ENCODE results near the gene PRPS2. TPM values are rescaled to one million over a fixed set of nuclear protein-coding genes. Genes with fewer than 3 reads are reported as not detected.
A peak's percentile ranks its signal among the peaks of the same experiment; 100 is the strongest.

PRPS2 gene
- total RNA-seq, 1 donor from 2014 or later = 11.8 TPM

DNA sequence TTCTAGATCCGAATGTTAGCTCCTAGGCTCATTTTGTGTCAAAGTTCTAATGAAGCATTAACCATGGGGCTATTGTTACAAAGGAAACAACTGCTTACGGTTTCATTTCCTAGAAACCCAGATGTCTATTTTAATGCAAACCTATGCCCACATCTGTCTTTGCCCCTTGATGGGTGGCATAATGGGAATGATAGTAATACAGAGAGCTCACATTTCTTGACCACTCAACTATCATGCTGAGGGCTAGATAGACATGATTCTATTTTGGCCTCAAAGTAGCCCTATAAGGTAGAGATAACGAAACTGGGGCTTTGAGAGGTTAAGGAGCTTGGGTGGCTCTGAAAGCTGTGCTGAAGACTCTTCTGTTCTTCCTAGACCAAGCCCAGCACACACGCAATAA, 77.5 kb downstream of the PRPS2 start:
- H3K36me3 ChIP-seq (ENCODE audit: insufficient read depth, low read length) = no peaks in the 10 kb centered on the region
- H2AFZ ChIP-seq (ENCODE audit: low read depth, low read length) = no peak overlapping the region
- H3K4me1 Mint-ChIP-seq (ENCODE audit: low read depth, unreplicated experiment) = no peaks in the 10 kb centered on the region
- H3K9me3 Mint-ChIP-seq (ENCODE audit: unreplicated experiment) = no peaks in the 10 kb centered on the region
- H3K36me3 Mint-ChIP-seq (ENCODE audit: low read depth, unreplicated experiment) = no peaks in the 10 kb centered on the region
- no peak overlapping the region for H3K4me3 Mint-ChIP-seq (ENCODE audit: unreplicated experiment)
- H3K27me3 Mint-ChIP-seq (ENCODE audit: low read depth, unreplicated experiment) = peaks cover 2% of the 10 kb centered on the region
- no peak overlapping the region for H3K4me3 ChIP-seq (ENCODE audit: insufficient read depth, low read depth, low read length)
- H3K9me3 ChIP-seq (ENCODE audit: insufficient read depth, low read depth, low read length) = no peaks in the 10 kb centered on the region
- DNase-seq (ENCODE audit: low read depth) (no peak), FAIRE-seq (peak; percentile 97)
- TF ChIP-seq EZH2 (IDR thresholded peaks at IDR 0.05; ENCODE audit: insufficient read depth, low read length) = no peak
- TF ChIP-seq, protein P1, sequence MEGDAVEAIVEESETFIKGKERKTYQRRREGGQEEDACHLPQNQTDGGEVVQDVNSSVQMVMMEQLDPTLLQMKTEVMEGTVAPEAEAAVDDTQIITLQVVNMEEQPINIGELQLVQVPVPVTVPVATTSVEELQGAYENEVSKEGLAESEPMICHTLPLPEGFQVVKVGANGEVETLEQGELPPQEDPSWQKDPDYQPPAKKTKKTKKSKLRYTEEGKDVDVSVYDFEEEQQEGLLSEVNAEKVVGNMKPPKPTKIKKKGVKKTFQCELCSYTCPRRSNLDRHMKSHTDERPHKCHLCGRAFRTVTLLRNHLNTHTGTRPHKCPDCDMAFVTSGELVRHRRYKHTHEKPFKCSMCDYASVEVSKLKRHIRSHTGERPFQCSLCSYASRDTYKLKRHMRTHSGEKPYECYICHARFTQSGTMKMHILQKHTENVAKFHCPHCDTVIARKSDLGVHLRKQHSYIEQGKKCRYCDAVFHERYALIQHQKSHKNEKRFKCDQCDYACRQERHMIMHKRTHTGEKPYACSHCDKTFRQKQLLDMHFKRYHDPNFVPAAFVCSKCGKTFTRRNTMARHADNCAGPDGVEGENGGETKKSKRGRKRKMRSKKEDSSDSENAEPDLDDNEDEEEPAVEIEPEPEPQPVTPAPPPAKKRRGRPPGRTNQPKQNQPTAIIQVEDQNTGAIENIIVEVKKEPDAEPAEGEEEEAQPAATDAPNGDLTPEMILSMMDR (IDR thresholded peaks at IDR 0.05; ENCODE audit: insufficient read depth, low read depth, low read length) = no peak
- H3K27ac Mint-ChIP-seq (ENCODE audit: unreplicated experiment) = no peak overlapping the region
- H3K4me1 ChIP-seq (ENCODE audit: insufficient read depth, low read length) = no peaks in the 10 kb centered on the region
- H3K27me3 ChIP-seq (ENCODE audit: insufficient read depth, low read length) = no peaks in the 10 kb centered on the region
- H3K9ac ChIP-seq (ENCODE audit: low read length) = no peak overlapping the region
- H3K27ac ChIP-seq (ENCODE audit: low read depth, low read length) = no peak overlapping the region
- no peaks in the 10 kb centered on the region for H3K79me2 ChIP-seq (ENCODE audit: insufficient read depth, low read length)
- no peaks in the 10 kb centered on the region for H4K20me1 ChIP-seq (ENCODE audit: insufficient read depth, low read length)
- H3K4me2 ChIP-seq (ENCODE audit: low read length) = no peak overlapping the region

DNA sequence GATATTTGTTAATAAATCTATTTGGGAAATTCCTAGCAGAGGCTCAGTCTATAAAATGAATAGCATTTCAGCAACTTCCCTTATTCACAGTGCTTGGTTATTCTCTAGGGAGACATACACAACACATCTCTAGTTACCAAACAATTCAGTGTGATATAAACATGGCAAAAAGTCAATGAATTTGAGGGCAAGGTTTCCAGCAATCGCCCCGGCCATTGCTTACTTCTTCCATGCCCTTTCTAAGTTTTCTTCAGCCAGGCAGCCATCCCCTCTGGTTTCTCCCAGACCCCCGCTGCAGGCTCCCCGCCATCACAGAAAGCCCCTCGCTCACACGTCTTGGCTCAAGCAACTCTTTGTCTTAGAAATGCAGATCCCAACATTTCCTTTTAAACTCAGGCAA, 80.0 kb downstream of the PRPS2 start:
- Histone ChIP-seq H3K9ac (ENCODE audit: low read length) (no peak overlapping the region), H3K79me2 (ENCODE audit: insufficient read depth, low read length) (no peaks in the 10 kb centered on the region), H2AFZ (ENCODE audit: low read depth, low read length) (no peak overlapping the region), H3K9me3 (ENCODE audit: insufficient read depth, low read depth, low read length) (no peaks in the 10 kb centered on the region), H4K20me1 (ENCODE audit: insufficient read depth, low read length) (no peaks in the 10 kb centered on the region), H3K27ac (ENCODE audit: low read depth, low read length) (no peak overlapping the region), H3K36me3 (ENCODE audit: insufficient read depth, low read length) (no peaks in the 10 kb centered on the region), H3K4me1 (ENCODE audit: insufficient read depth, low read length) (no peaks in the 10 kb centered on the region), H3K4me3 (ENCODE audit: insufficient read depth, low read depth, low read length) (no peak overlapping the region), H3K27me3 (ENCODE audit: insufficient read depth, low read length) (no peaks in the 10 kb centered on the region), H3K4me2 (ENCODE audit: low read length) (no peak overlapping the region)
- Mint-ChIP-seq H3K4me1 (ENCODE audit: low read depth, unreplicated experiment) (no peaks in the 10 kb centered on the region), H3K27ac (ENCODE audit: unreplicated experiment) (no peak overlapping the region), H3K9me3 (ENCODE audit: unreplicated experiment) (no peaks in the 10 kb centered on the region), H3K36me3 (ENCODE audit: low read depth, unreplicated experiment) (no peaks in the 10 kb centered on the region), H3K4me3 (ENCODE audit: unreplicated experiment) (no peak overlapping the region), H3K27me3 (ENCODE audit: low read depth, unreplicated experiment) (peaks cover 2% of the 10 kb centered on the region)
- no peak for DNase-seq (ENCODE audit: low read depth)
- TF ChIP-seq EZH2 (IDR thresholded peaks at IDR 0.05; ENCODE audit: insufficient read depth, low read length) = no peak
- TF ChIP-seq, protein P1 (IDR thresholded peaks at IDR 0.05; ENCODE audit: insufficient read depth, low read depth, low read length) = no peak
- no peak for FAIRE-seq

DNA sequence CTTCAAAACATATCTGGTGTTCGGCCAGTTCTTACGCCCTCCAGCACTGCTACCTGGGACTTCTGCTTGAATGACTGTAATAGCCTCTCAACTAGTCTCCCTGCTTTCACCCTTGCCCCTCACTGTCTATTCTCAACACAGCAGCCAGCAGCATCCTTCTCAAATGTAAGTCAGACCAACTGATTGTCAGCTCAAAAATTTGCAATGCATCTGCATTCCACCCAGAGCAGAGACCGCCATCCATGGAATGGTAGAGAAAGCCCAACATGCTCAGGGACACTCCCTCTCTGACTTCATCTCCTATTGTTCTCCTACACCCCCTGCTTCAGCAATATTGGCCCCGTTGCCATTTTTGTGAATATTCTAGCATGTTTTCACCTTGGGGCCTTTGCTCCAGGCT, 81.5 kb downstream of the PRPS2 start:
- Mint-ChIP-seq H3K36me3 (ENCODE audit: low read depth, unreplicated experiment) (no peaks in the 10 kb centered on the region), H3K9me3 (ENCODE audit: unreplicated experiment) (no peaks in the 10 kb centered on the region)

More for the DNA sequence above, 81.5 kb downstream of the PRPS2 start:
- H3K27me3 Mint-ChIP-seq (ENCODE audit: low read depth, unreplicated experiment) = peaks cover 2% of the 10 kb centered on the region
- no peaks in the 10 kb centered on the region for H3K4me1 Mint-ChIP-seq (ENCODE audit: low read depth, unreplicated experiment)
- Histone ChIP-seq H3K9ac (ENCODE audit: low read length) (no peak overlapping the region), H4K20me1 (ENCODE audit: insufficient read depth, low read length) (no peaks in the 10 kb centered on the region), H3K27ac (ENCODE audit: low read depth, low read length) (no peak overlapping the region), H3K4me1 (ENCODE audit: insufficient read depth, low read length) (no peaks in the 10 kb centered on the region), H2AFZ (ENCODE audit: low read depth, low read length) (no peak overlapping the region), H3K79me2 (ENCODE audit: insufficient read depth, low read length) (no peaks in the 10 kb centered on the region), H3K36me3 (ENCODE audit: insufficient read depth, low read length) (no peaks in the 10 kb centered on the region), H3K9me3 (ENCODE audit: insufficient read depth, low read depth, low read length) (no peaks in the 10 kb centered on the region), H3K27me3 (ENCODE audit: insufficient read depth, low read length) (no peaks in the 10 kb centered on the region), H3K4me2 (ENCODE audit: low read length) (no peak overlapping the region), H3K4me3 (ENCODE audit: insufficient read depth, low read depth, low read length) (no peak overlapping the region)
- FAIRE-seq (no peak), DNase-seq (ENCODE audit: low read depth) (no peak)
- H3K27ac Mint-ChIP-seq (ENCODE audit: unreplicated experiment) = no peak overlapping the region
- TF ChIP-seq, protein P1 (IDR thresholded peaks at IDR 0.05; ENCODE audit: insufficient read depth, low read depth, low read length) = no peak
- no peak for TF ChIP-seq EZH2 (IDR thresholded peaks at IDR 0.05; ENCODE audit: insufficient read depth, low read length)
- H3K4me3 Mint-ChIP-seq (ENCODE audit: unreplicated experiment) = no peak overlapping the region

Other genes with a start within 250 kb of the PRPS2 start
- 0.07 TPM in 1 of 2 replicates, not detected in the other for gene TLR7, start 75.7 kb downstream of the PRPS2 start, total RNA-seq
- gene TLR8, start 115.2 kb downstream of the PRPS2 start, total RNA-seq = not detected in 2 replicates
- gene TMSB4X, start 183.7 kb downstream of the PRPS2 start, total RNA-seq = 3,722 and 4,388 TPM in 2 replicates